ENCODE measurements around the gene SMKR1.
"Not testable (repeated sequence)": the region's sequence is repeated elsewhere in the genome, so short reads cannot be mapped to it uniquely, and the experiment has no call there.

Gene SMKR1

GRCh38 chr7:129501760-129502707 is at the start of gene SMKR1:
Gene SMKR1 (plus strand): TSS chr7:129502531. CDS start chr7:129502825, 294 bp downstream.
- DNase-seq (ENCODE audit: low read depth), result peak; percentile 74

GRCh38 chr7:129452589-129453231 is 49.6 kb upstream of the SMKR1 start:
- no peak for DNase-seq (ENCODE audit: low read depth)

- no peak for DNase-seq (ENCODE audit: low read depth)
Observed at GRCh38 chr7:129453510-129454248, 48.7 kb upstream of the SMKR1 start.

- DNase-seq (ENCODE audit: low read depth), result no peak
Observed at GRCh38 chr7:129454249-129454551, 48.1 kb upstream of the SMKR1 start.

GRCh38 chr7:129456421-129456820 is 45.9 kb upstream of the SMKR1 start:
- no peak for DNase-seq (ENCODE audit: low read depth)

- DNase-seq (ENCODE audit: low read depth), result no peak
Observed at GRCh38 chr7:129457101-129457500, 45.2 kb upstream of the SMKR1 start.

GRCh38 chr7:129458171-129458570 is 44.2 kb upstream of the SMKR1 start:
- no peak for DNase-seq (ENCODE audit: low read depth)

- no peak for DNase-seq (ENCODE audit: low read depth)
Observed at GRCh38 chr7:129461809-129462208, 40.5 kb upstream of the SMKR1 start.

GRCh38 chr7:129462420-129462819 is 39.9 kb upstream of the SMKR1 start:
- no peak for DNase-seq (ENCODE audit: low read depth)

- DNase-seq (ENCODE audit: low read depth), result no peak
Observed at GRCh38 chr7:129464194-129464593, 38.1 kb upstream of the SMKR1 start.

GRCh38 chr7:129465080-129465479 is 37.3 kb upstream of the SMKR1 start:
- no peak for DNase-seq (ENCODE audit: low read depth)

GRCh38 chr7:129466796-129467195 is 35.5 kb upstream of the SMKR1 start:
- no peak for DNase-seq (ENCODE audit: low read depth)

GRCh38 chr7:129468087-129468486 is 34.2 kb upstream of the SMKR1 start:
- peak; percentile 70 for DNase-seq (ENCODE audit: low read depth)

- DNase-seq (ENCODE audit: low read depth), result no peak
Observed at GRCh38 chr7:129468547-129468946, 33.8 kb upstream of the SMKR1 start.

- DNase-seq (ENCODE audit: low read depth), result no peak
Observed at GRCh38 chr7:129469930-129470329, 32.4 kb upstream of the SMKR1 start.

GRCh38 chr7:129470411-129470810 is 31.9 kb upstream of the SMKR1 start:
- DNase-seq (ENCODE audit: low read depth), result no peak

- peak; percentile 27 for DNase-seq (ENCODE audit: low read depth)
Observed at GRCh38 chr7:129471402-129471827, 30.9 kb upstream of the SMKR1 start.

GRCh38 chr7:129475931-129476330 is 26.4 kb upstream of the SMKR1 start:
- not testable (repeated sequence) for DNase-seq (ENCODE audit: low read depth)

GRCh38 chr7:129476398-129476797 is 25.9 kb upstream of the SMKR1 start:
- DNase-seq (ENCODE audit: low read depth), result not testable (repeated sequence)

GRCh38 chr7:129479831-129480230 is 22.5 kb upstream of the SMKR1 start:
- DNase-seq (ENCODE audit: low read depth), result no peak

- DNase-seq (ENCODE audit: low read depth), result peak; percentile 16
Observed at GRCh38 chr7:129480674-129481363, 21.5 kb upstream of the SMKR1 start.

GRCh38 chr7:129481376-129481775 is 21.0 kb upstream of the SMKR1 start:
- not testable (repeated sequence) for DNase-seq (ENCODE audit: low read depth)
